SK-N-SH treated with all-trans-retinoic acid at 6 μM for 48 hours (cell line): ENCODE data around the gene SCUBE2.

Experiments used
- ATAC-seq: fragments of 200-7000 bp; cut with Tn5 transposase; 3 replicates; pipeline ENCODE4 v1.9.1; 2020; ENCODE audit warnings: mild to moderate bottlenecking, moderate library complexity
- BACH2 ChIP-seq: fragments of 250-450 bp; sonication (Bioruptor Pico); IDR thresholded peaks from 2 replicates; pipeline ENCODE4 v1.9.0; 2021; ENCODE audit warnings: mild to moderate bottlenecking, borderline replicate concordance
- CREB5 ChIP-seq: fragments of 250-450 bp; sonication (Bioruptor Pico); IDR thresholded peaks from 2 replicates; pipeline ENCODE4 v1.5.1; 2020; ENCODE audit warnings: low read depth, mild to moderate bottlenecking, moderate library complexity
- CSDC2 ChIP-seq: fragments of 250-450 bp; sonication (Bioruptor Pico); IDR thresholded peaks from 2 replicates; pipeline ENCODE4 v1.5.0; 2020; ENCODE audit warnings: mild to moderate bottlenecking, moderate library complexity
- CSRNP3 ChIP-seq: fragments of 250-450 bp; sonication (Bioruptor Pico); IDR thresholded peaks from 2 replicates; pipeline ENCODE4 v1.5.1; 2021; ENCODE audit warnings: mild to moderate bottlenecking, moderate library complexity
- ESRRG ChIP-seq: fragments of 250-450 bp; sonication (Bioruptor Pico); IDR thresholded peaks from 2 replicates; pipeline ENCODE4 v1.6.1; 2021; ENCODE audit warnings: mild to moderate bottlenecking
- GLIS3 ChIP-seq: fragments of 250-450 bp; sonication (Bioruptor Pico); IDR thresholded peaks from 2 replicates; pipeline ENCODE4 v1.5.0; 2020; ENCODE audit warnings: mild to moderate bottlenecking, moderate library complexity
- ISL1 ChIP-seq: fragments of 250-450 bp; sonication (Bioruptor Pico); IDR thresholded peaks from 2 replicates; pipeline ENCODE4 v2.1.2; 2022; ENCODE audit warnings: mild to moderate bottlenecking, moderate library complexity
- PATZ1 ChIP-seq: fragments of 250-450 bp; sonication (Bioruptor Pico); IDR thresholded peaks from 2 replicates; pipeline ENCODE4 v1.8.0; 2020; ENCODE audit warnings: mild to moderate bottlenecking, moderate library complexity, borderline replicate concordance
- PPARA ChIP-seq: fragments of 250-450 bp; sonication (Bioruptor Pico); IDR thresholded peaks from 2 replicates; pipeline ENCODE4 v1.5.0; 2020; ENCODE audit warnings: mild to moderate bottlenecking, borderline replicate concordance
- RARB ChIP-seq: fragments of 250-450 bp; sonication (Bioruptor Pico); IDR thresholded peaks from 2 replicates; pipeline ENCODE4 v1.8.0; 2021; ENCODE audit warnings: mild to moderate bottlenecking, moderate library complexity
- SNAI2 ChIP-seq: fragments of 250-450 bp; sonication (Bioruptor Pico); IDR thresholded peaks from 2 replicates; pipeline ENCODE4 v1.5.0; 2020; ENCODE audit warnings: mild to moderate bottlenecking, moderate library complexity
- TCF4 ChIP-seq: fragments of 250-450 bp; sonication (Bioruptor Pico); IDR thresholded peaks from 2 replicates; pipeline ENCODE4 v1.8.0; 2021; ENCODE audit warnings: mild to moderate bottlenecking, moderate library complexity, borderline replicate concordance
- TOX ChIP-seq: fragments of 250-450 bp; sonication (Bioruptor Pico); IDR thresholded peaks from 2 replicates; pipeline ENCODE4 v1.8.0; 2021; ENCODE audit warnings: mild to moderate bottlenecking, moderate library complexity, borderline replicate concordance
- TSHZ2 ChIP-seq: fragments of 250-450 bp; sonication (Bioruptor Pico); IDR thresholded peaks from 2 replicates; pipeline ENCODE4 v1.5.0; 2020; ENCODE audit warnings: mild to moderate bottlenecking, moderate library complexity
- ZC3H10 ChIP-seq: fragments of 250-450 bp; sonication (Bioruptor Pico); IDR thresholded peaks from 2 replicates; pipeline ENCODE4 v1.5.1; 2021; ENCODE audit warnings: mild to moderate bottlenecking, moderate library complexity
- ZFP3 ChIP-seq: fragments of 250-450 bp; sonication (Bioruptor Pico); IDR thresholded peaks from 2 replicates; pipeline ENCODE4 v1.5.0; 2020; ENCODE audit warnings: mild to moderate bottlenecking, moderate library complexity
- ZFP30 ChIP-seq: fragments of 450-650 bp; formaldehyde crosslinking; IDR thresholded peaks from 2 replicates; pipeline ENCODE4 v1.5.0; 2022; ENCODE audit warnings: mild to moderate bottlenecking, moderate library complexity
- ZNF565 ChIP-seq: fragments of 450-650 bp; formaldehyde crosslinking; conservative IDR thresholded peaks from 2 replicates; pipeline ENCODE4 v1.5.0; 2020; ENCODE audit warnings: low read depth, mild to moderate bottlenecking, moderate library complexity
- ZNF70 ChIP-seq: fragments of 450-650 bp; formaldehyde crosslinking; IDR thresholded peaks from 2 replicates; pipeline ENCODE4 v1.5.0; 2020; ENCODE audit warnings: mild to moderate bottlenecking, moderate library complexity

SCUBE2 gene

GRCh38 chr11:9040410-9040809 lies 51.0 kb downstream of the SCUBE2 start (continued):
- no peak for TF ChIP-seq CREB5 (CRISPR knock-in tag)
- TF ChIP-seq ZNF70, result no peak
- no peak for TF ChIP-seq ZFP3 (CRISPR knock-in tag)
- TF ChIP-seq TOX (CRISPR knock-in tag), result no peak
- no peak for TF ChIP-seq ESRRG
- TF ChIP-seq TSHZ2 (CRISPR knock-in tag), result no peak
- TF ChIP-seq ISL1, result no peak
- TF ChIP-seq, all 23 proteins: peak for 0

- no peak for ATAC-seq
- TF ChIP-seq PPARA (CRISPR knock-in tag) (no peak), ZC3H10 (no peak), PATZ1 (CRISPR knock-in tag) (no peak)
Observed at GRCh38 chr11:9039863-9040262, 51.5 kb downstream of the SCUBE2 start.

- TF ChIP-seq PPARA (CRISPR knock-in tag), result no peak
- TF ChIP-seq ZNF565 (CRISPR knock-in tag), result no peak
- TF ChIP-seq ZFP30 (CRISPR knock-in tag), result no peak
- TF ChIP-seq TCF4 (CRISPR knock-in tag), result no peak
- TF ChIP-seq CSDC2, result no peak
- TF ChIP-seq ESRRG, result no peak
- TF ChIP-seq ZFP3 (CRISPR knock-in tag), result no peak
- no peak for TF ChIP-seq SNAI2
- no peak for TF ChIP-seq PATZ1 (CRISPR knock-in tag)
- TF ChIP-seq CSRNP3 (CRISPR knock-in tag), result no peak
- no peak for TF ChIP-seq ZNF70
- TF ChIP-seq CREB5 (CRISPR knock-in tag), result no peak
- no peak for TF ChIP-seq RARB (CRISPR knock-in tag)
- no peak for TF ChIP-seq GLIS3 (CRISPR knock-in tag)
- no peak for TF ChIP-seq TOX (CRISPR knock-in tag)
- ATAC-seq, result no peak
Observed at GRCh38 chr11:9039198-9039597, 52.2 kb downstream of the SCUBE2 start.

- TF ChIP-seq ZFP3 (CRISPR knock-in tag), result no peak
- TF ChIP-seq ESRRG, result no peak
- TF ChIP-seq BACH2 (CRISPR knock-in tag), result no peak
- TF ChIP-seq CSDC2, result no peak
- TF ChIP-seq, all 23 proteins: peak for 0
- ATAC-seq, result no peak
Observed at GRCh38 chr11:9038541-9038940, 52.9 kb downstream of the SCUBE2 start.
